GM23338 (cell line): ENCODE data around the gene KRTAP2-2. TPM values are rescaled to one million over a fixed set of nuclear protein-coding genes. Genes with fewer than 3 reads are reported as not detected.

Source experiments
- ATAC-seq: fragments of 200-7000 bp; cut with Tn5 transposase; 3 replicates; pipeline ENCODE4 v1.9.1; 2020
- DNase-seq: peaks from one replicate; pipeline ENCODE4 v3.0.0-alpha.2; 2015; ENCODE audit warnings: low spot score
- H2AFZ ChIP-seq: fragments of 200-600 bp; sonication (generic); 2 replicates; pipeline ENCODE4 v1.8.0; 2016; ENCODE audit warnings: antibody characterized with exemption, mild to moderate bottlenecking, moderate library complexity
- H3F3A ChIP-seq: fragments of 200-600 bp; sonication (generic); replicated peaks from 2 replicates; pipeline ENCODE4 v1.8.0; 2017; ENCODE audit warnings: antibody characterized with exemption, mixed run types, low read depth
- H3K27ac ChIP-seq: fragments of 200-600 bp; sonication (generic); 2 replicates; pipeline ENCODE4 v1.6.1; 2016; ENCODE audit warnings: low read depth
- H3K27me3 ChIP-seq: fragments of 200-600 bp; sonication (generic); 2 replicates; pipeline ENCODE4 v1.8.0; 2016; ENCODE audit warnings: mild to moderate bottlenecking, mixed run types, moderate library complexity; ENCODE audit not compliant: insufficient read depth
- H3K36me3 ChIP-seq: fragments of 200-600 bp; sonication (generic); 2 replicates; pipeline ENCODE4 v1.8.0; 2016; ENCODE audit warnings: mild to moderate bottlenecking; ENCODE audit not compliant: insufficient read depth
- H3K4me1 ChIP-seq: fragments of 200-600 bp; sonication (generic); 2 replicates; pipeline ENCODE4 v1.8.0; 2016; ENCODE audit warnings: mild to moderate bottlenecking, moderate library complexity; ENCODE audit not compliant: insufficient read depth
- H3K4me2 ChIP-seq: fragments of 200-600 bp; sonication (generic); 2 replicates; pipeline ENCODE4 v1.7.1; 2017; ENCODE audit warnings: mixed run types
- H3K4me3 ChIP-seq: fragments of 200-600 bp; sonication (generic); 2 replicates; pipeline ENCODE4 v1.6.1; 2016; ENCODE audit warnings: mixed run types
- H3K79me2 ChIP-seq: fragments of 200-600 bp; sonication (generic); replicated peaks from 2 replicates; pipeline ENCODE4 v1.8.0; 2017; ENCODE audit warnings: mild to moderate bottlenecking; ENCODE audit not compliant: insufficient read depth
- H3K9me2 ChIP-seq: fragments of 200-600 bp; sonication (generic); 2 replicates; pipeline ENCODE4 v1.8.0; 2017; ENCODE audit not compliant: insufficient read depth
- H4K20me1 ChIP-seq: fragments of 200-600 bp; sonication (generic); replicated peaks from 2 replicates; pipeline ENCODE4 v1.8.0; 2017; ENCODE audit warnings: mild to moderate bottlenecking; ENCODE audit not compliant: insufficient read depth
- H3K27ac Mint-ChIP-seq: 2 replicates; pipeline ENCODE4 v1.8.0; 2020; ENCODE audit warnings: inconsistent platforms, mild to moderate bottlenecking, moderate library complexity, mixed read lengths
- H3K27me3 Mint-ChIP-seq: 3 replicates; pipeline ENCODE4 v1.8.0; 2022; ENCODE audit warnings: low read depth, mild to moderate bottlenecking, moderate library complexity, mixed read lengths, inconsistent platforms; ENCODE audit not compliant: insufficient read depth, poor library complexity
- H3K36me3 Mint-ChIP-seq: 3 replicates; pipeline ENCODE4 v1.8.0; 2021; ENCODE audit warnings: low read depth, mild to moderate bottlenecking, inconsistent platforms, moderate library complexity, mixed read lengths
- H3K4me1 Mint-ChIP-seq: 3 replicates; pipeline ENCODE4 v1.8.0; 2020; ENCODE audit warnings: mild to moderate bottlenecking, inconsistent platforms, mixed read lengths
- H3K4me3 Mint-ChIP-seq: 3 replicates; pipeline ENCODE4 v1.8.0; 2021; ENCODE audit warnings: moderate library complexity, mild to moderate bottlenecking, inconsistent platforms, mixed read lengths
- H3K9me3 Mint-ChIP-seq: 3 replicates; pipeline ENCODE4 v1.8.0; 2020; ENCODE audit warnings: moderate library complexity, mild to moderate bottlenecking, inconsistent platforms, mixed read lengths
- CREB1 ChIP-seq: fragments of 250-450 bp; sonication (Bioruptor Pico); IDR thresholded peaks from 2 replicates; pipeline ENCODE4 v1.5.0; 2020; ENCODE audit warnings: low read depth, mild to moderate bottlenecking, moderate library complexity
- EZH2 ChIP-seq: fragments of 200-600 bp; sonication (generic); IDR thresholded peaks from one replicate; pipeline ENCODE4 v1.8.0; 2017; ENCODE audit warnings: antibody characterized with exemption, mild to moderate bottlenecking, low read depth; ENCODE audit not compliant: unreplicated experiment
- EZH2phosphoT487 ChIP-seq: fragments of 200-600 bp; sonication (generic); IDR thresholded peaks from one replicate; pipeline ENCODE4 v1.8.1; 2018; ENCODE audit warnings: antibody characterized with exemption; ENCODE audit not compliant: unreplicated experiment
- JUNB ChIP-seq: IDR thresholded peaks from one replicate; pipeline ENCODE4 v1.6.1; 2016; ENCODE audit warnings: antibody characterized with exemption; ENCODE audit not compliant: unreplicated experiment
- NANOG ChIP-seq: IDR thresholded peaks from 2 replicates; pipeline ENCODE4 v1.6.1; 2016; ENCODE audit warnings: antibody characterized with exemption, borderline replicate concordance
- POLR2AphosphoS5 ChIP-seq: IDR thresholded peaks from 2 replicates; pipeline ENCODE4 v1.6.1; 2016; ENCODE audit warnings: antibody characterized with exemption, low read depth
- ZNF114 ChIP-seq: fragments of 250-450 bp; sonication (Bioruptor Pico); IDR thresholded peaks from 2 replicates; pipeline ENCODE4 v1.5.0; 2020; ENCODE audit warnings: mild to moderate bottlenecking, moderate library complexity
- ZNF331 ChIP-seq: fragments of 250-450 bp; sonication (Bioruptor Pico); IDR thresholded peaks from 2 replicates; pipeline ENCODE4 v1.5.0; 2020; ENCODE audit warnings: low read depth, mild to moderate bottlenecking, moderate library complexity
- ZNF462 ChIP-seq: fragments of 250-450 bp; sonication (Bioruptor Pico); IDR thresholded peaks from 2 replicates; pipeline ENCODE4 v1.5.0; 2020; ENCODE audit warnings: mild to moderate bottlenecking, moderate library complexity
- polyA plus RNA-seq: library from polyadenylated mRNA; unstranded; fragments of >200 nt; fragmentation: Nextera tagmentation; extraction: Ambion mirVana; gene quantifications from 2 replicates; pipeline ENCODE4 v1.2.1, GENCODE V29; 2016
- total RNA-seq: library from RNA; depleted of rRNA; stranded (reverse); fragments of >200 nt; shearing (Covaris generic); gene quantifications from 2 replicates; pipeline ENCODE4 v1.2.3, GENCODE V29; 2014
- TF ChIP-seq, protein P1 (sequence below), 2 experiments: fragments of 200-600 bp in 1 of 2; sonication (generic) in 1 of 2; conservative IDR thresholded peaks; 2 replicates each; pipeline versions ENCODE4 v1.5.1 to v1.6.1; 2016 to 2017; ENCODE audit warnings: antibody characterized with exemption in 2 of 2, low read depth in 2 of 2, mild to moderate bottlenecking in 2 of 2, moderate library complexity in 1 of 2
- TF ChIP-seq, protein P2 (sequence below): IDR thresholded peaks from 2 replicates; pipeline ENCODE4 v1.6.1; 2016; ENCODE audit warnings: antibody characterized with exemption

The KRTAP2-2 gene
- total and polyA plus RNA-seq, 2 experiments from 2014 or later: not detected

DNA sequence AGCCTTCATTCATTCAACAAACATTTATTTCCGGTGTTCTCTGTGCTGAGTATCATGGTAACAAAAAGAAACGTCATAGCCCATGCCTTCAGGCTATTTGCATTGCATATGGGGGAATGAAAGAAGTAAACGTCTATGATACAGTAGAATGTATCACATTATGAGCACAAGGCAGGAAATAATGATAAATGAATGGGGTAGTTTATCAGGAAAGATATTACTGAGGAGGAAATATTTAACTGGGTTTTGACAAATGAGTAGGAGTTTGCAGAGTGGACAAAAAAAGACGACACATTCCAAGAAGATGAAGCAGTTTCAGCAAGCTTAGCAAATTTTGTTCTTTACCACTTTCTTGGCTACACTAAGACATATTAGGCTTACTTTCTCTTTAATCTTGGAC, 27.6 kb upstream of the KRTAP2-2 start (continued):
- TF ChIP-seq, protein P1, sequence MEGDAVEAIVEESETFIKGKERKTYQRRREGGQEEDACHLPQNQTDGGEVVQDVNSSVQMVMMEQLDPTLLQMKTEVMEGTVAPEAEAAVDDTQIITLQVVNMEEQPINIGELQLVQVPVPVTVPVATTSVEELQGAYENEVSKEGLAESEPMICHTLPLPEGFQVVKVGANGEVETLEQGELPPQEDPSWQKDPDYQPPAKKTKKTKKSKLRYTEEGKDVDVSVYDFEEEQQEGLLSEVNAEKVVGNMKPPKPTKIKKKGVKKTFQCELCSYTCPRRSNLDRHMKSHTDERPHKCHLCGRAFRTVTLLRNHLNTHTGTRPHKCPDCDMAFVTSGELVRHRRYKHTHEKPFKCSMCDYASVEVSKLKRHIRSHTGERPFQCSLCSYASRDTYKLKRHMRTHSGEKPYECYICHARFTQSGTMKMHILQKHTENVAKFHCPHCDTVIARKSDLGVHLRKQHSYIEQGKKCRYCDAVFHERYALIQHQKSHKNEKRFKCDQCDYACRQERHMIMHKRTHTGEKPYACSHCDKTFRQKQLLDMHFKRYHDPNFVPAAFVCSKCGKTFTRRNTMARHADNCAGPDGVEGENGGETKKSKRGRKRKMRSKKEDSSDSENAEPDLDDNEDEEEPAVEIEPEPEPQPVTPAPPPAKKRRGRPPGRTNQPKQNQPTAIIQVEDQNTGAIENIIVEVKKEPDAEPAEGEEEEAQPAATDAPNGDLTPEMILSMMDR (conservative IDR thresholded peaks at IDR 0.05; ENCODE audit: low read depth in 2 of 2): no peak
- no peak for TF ChIP-seq ZNF114 (CRISPR knock-in tag)
- no peak for TF ChIP-seq CREB1 (CRISPR knock-in tag)

DNA sequence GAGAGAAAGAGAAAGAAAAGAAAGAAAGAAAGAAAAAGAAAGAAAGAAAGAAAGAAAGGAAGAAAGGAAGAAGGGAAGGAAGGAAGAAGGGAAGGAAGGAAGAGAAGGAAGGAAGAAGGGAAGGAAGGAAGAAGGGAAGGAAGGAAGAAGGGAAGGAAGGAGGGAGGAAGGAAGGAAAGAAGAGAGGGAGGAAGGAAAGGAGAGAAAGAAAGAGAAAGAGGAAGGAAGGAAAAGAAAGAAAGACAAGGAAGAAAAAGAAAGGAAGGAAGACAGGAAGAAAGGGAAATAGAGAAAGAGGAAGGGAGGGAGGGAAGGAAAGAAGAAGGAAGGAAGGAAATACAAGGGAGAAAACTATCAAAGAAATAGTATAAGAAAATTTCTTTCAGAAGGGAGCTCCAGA, 21.8 kb upstream of the KRTAP2-2 start:
- no peaks in the 10 kb centered on the region for H3K4me1 ChIP-seq
- H3F3A ChIP-seq: no peaks in the 10 kb centered on the region
- H3K9me2 ChIP-seq: peaks cover 7% of the 10 kb centered on the region
- H3K4me3 ChIP-seq: no peak overlapping the region
- Mint-ChIP-seq H3K27ac (no peak overlapping the region), H3K4me3 (no peak overlapping the region), H3K36me3 (no peaks in the 10 kb centered on the region), H3K4me1 (no peaks in the 10 kb centered on the region), H3K9me3 (no peaks in the 10 kb centered on the region; the same call in 1 of the 3 replicates), H3K27me3 (no peaks in the 10 kb centered on the region)
- TF ChIP-seq POLR2AphosphoS5 (no peak), JUNB (no peak), EZH2phosphoT487 (no peak), CREB1 (CRISPR knock-in tag) (no peak), ZNF114 (CRISPR knock-in tag) (no peak), ZNF462 (no peak), ZNF331 (CRISPR knock-in tag) (no peak), NANOG (no peak), EZH2 (no peak)
- TF ChIP-seq, protein P1 (conservative IDR thresholded peaks at IDR 0.05; ENCODE audit: low read depth in 2 of 2): no peak
- TF ChIP-seq, protein P2, sequence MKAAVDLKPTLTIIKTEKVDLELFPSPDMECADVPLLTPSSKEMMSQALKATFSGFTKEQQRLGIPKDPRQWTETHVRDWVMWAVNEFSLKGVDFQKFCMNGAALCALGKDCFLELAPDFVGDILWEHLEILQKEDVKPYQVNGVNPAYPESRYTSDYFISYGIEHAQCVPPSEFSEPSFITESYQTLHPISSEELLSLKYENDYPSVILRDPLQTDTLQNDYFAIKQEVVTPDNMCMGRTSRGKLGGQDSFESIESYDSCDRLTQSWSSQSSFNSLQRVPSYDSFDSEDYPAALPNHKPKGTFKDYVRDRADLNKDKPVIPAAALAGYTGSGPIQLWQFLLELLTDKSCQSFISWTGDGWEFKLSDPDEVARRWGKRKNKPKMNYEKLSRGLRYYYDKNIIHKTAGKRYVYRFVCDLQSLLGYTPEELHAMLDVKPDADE: no peak
- H3K4me2 ChIP-seq: no peak overlapping the region
- H3K27me3 ChIP-seq: no peaks in the 10 kb centered on the region
- no peak overlapping the region for H3K27ac ChIP-seq
- H2AFZ ChIP-seq: no peak overlapping the region
- DNase-seq (no peak), ATAC-seq (no peak)
- no peaks in the 10 kb centered on the region for H3K36me3 ChIP-seq
- H4K20me1 ChIP-seq: no peaks in the 10 kb centered on the region
- no peaks in the 10 kb centered on the region for H3K79me2 ChIP-seq
